B cell (primary cell): ENCODE data around the gene NPAS3.

Source experiments
- EZH2 ChIP-seq: IDR thresholded peaks from 2 replicates; pipeline ENCODE4 v1.6.1; 2012; ENCODE audit warnings: borderline replicate concordance, low read depth, mild to moderate bottlenecking, moderate library complexity, low read length; ENCODE audit not compliant: insufficient read depth, poor library complexity, severe bottlenecking
- TF ChIP-seq, protein P1 (sequence below): fragments of 200-600 bp; IDR thresholded peaks from one replicate; pipeline ENCODE4 v1.8.0; 2022; ENCODE audit warnings: antibody characterized with exemption, mild to moderate bottlenecking

DNA sequence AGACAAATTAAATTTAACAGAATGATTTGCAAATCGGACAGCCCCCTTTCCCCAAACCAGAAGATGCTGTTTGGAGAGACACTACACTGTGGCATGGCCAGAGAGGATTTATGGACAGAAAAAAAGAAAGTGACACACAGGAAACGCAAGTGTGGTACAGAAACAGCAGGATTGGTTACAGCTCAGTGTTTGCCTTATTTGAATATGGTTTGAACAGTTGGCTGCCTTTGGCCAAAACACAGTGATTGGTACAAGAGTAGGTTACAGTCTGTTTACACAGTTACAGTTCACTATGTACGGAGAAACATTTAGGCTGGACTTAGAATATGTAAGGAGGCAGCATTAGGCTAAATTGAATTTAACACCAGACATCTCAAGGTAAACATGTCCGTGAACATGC, 335.3 kb downstream of the NPAS3 start:
- TF ChIP-seq, protein P1, sequence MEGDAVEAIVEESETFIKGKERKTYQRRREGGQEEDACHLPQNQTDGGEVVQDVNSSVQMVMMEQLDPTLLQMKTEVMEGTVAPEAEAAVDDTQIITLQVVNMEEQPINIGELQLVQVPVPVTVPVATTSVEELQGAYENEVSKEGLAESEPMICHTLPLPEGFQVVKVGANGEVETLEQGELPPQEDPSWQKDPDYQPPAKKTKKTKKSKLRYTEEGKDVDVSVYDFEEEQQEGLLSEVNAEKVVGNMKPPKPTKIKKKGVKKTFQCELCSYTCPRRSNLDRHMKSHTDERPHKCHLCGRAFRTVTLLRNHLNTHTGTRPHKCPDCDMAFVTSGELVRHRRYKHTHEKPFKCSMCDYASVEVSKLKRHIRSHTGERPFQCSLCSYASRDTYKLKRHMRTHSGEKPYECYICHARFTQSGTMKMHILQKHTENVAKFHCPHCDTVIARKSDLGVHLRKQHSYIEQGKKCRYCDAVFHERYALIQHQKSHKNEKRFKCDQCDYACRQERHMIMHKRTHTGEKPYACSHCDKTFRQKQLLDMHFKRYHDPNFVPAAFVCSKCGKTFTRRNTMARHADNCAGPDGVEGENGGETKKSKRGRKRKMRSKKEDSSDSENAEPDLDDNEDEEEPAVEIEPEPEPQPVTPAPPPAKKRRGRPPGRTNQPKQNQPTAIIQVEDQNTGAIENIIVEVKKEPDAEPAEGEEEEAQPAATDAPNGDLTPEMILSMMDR: no peak
- TF ChIP-seq EZH2: no peak
